Measurements from ENCODE around the gene ZNF547.

ZNF547 gene

DNA sequence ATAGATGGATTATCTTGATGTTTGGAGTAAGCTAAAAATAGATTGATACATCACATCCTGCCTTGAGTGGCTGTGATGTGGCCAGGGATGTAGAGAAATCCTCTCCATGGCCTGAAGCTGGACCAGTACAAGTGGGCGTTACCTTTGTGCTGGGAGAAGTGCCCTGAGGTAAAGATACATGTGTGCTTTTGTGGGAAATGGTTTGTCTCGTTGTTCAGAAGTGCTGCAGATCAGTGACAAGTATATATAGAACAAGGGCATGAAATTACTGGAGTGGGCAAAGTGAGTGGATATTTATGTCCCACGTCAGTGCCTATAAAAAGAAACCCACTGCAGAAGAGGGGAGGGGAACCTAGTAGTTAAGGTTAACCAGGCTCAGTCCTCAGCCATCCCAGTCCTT, 24.5 kb upstream of the ZNF547 start:
- Histone ChIP-seq H3K9ac (ENCODE audit: low read depth, low read length) (no peak overlapping the region), H3K36me3 (ENCODE audit: control insufficient read depth, insufficient read depth, low read length) (no peaks in the 10 kb centered on the region), H3K4me3 (ENCODE audit: low read depth, low read length) (no peak overlapping the region)

DNA sequence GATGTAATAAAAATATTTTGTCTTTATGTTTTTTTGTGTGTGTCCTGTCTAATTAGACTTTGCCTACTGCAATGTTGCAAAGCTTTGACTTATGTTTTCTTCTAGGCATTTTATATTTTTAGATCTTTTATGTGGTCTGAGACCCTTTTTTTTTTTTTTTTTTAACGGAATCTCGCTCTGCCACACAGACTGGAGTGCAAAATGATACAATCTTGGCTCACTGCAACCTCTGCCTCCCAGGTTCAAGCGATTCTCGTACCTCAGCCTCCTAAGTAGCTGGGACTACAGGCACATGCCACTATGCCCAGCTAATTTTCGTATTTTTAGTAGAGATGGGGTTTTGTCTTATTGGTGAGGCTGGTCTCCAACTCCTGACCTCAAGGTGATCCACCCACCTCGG, 20.8 kb upstream of the ZNF547 start:
- no peak overlapping the region for H3K27ac ChIP-seq (ENCODE audit: low read depth, low read length)
- H3K4me1 ChIP-seq (ENCODE audit: control insufficient read depth, insufficient read depth, low read length) = no peaks in the 10 kb centered on the region
- no peak overlapping the region for H3K9ac ChIP-seq (ENCODE audit: low read depth, low read length)
- no peaks in the 10 kb centered on the region for H3K27me3 ChIP-seq (ENCODE audit: control insufficient read depth, insufficient read depth, low read length)
- no peaks in the 10 kb centered on the region for H3K36me3 ChIP-seq (ENCODE audit: control insufficient read depth, insufficient read depth, low read length)
- no peaks in the 10 kb centered on the region for H3K9me3 ChIP-seq (ENCODE audit: control insufficient read depth, insufficient read depth, low read length)
- no peak overlapping the region for H3K4me3 ChIP-seq (ENCODE audit: low read depth, low read length)

More for the DNA sequence above, 24.5 kb upstream of the ZNF547 start:
- no peak overlapping the region for H3K27ac ChIP-seq (ENCODE audit: low read depth, low read length)
- no peaks in the 10 kb centered on the region for H3K9me3 ChIP-seq (ENCODE audit: control insufficient read depth, insufficient read depth, low read length)
- H3K4me1 ChIP-seq (ENCODE audit: control insufficient read depth, insufficient read depth, low read length) = no peaks in the 10 kb centered on the region
- no peaks in the 10 kb centered on the region for H3K27me3 ChIP-seq (ENCODE audit: control insufficient read depth, insufficient read depth, low read length)

DNA sequence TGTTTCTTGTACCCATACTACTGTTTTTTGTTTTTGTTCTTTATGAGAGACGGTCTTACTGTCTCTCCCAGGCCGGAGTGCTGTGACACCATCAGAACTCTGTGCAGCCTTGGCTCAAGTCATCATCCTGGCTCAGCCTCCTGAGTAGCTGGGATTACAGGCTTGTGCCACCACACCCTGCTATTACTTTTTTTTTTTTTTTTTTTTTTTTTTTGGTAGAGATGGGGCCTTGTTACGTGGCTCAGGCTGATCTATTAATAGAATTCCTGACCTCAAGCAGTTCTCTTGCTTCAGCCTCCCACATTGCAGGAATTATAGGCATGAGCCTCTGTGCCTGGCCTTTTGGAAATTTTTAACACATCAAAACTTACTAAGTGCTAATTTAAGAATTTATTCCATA, 15.2 kb upstream of the ZNF547 start:
- Histone ChIP-seq H3K4me1 (ENCODE audit: control insufficient read depth, insufficient read depth, low read length) (0 out of 2 replicates have a peak, but pooled peaks cover 2% of the 10 kb centered on the region), H3K27ac (ENCODE audit: low read depth, low read length) (no peak overlapping the region), H3K36me3 (ENCODE audit: control insufficient read depth, insufficient read depth, low read length) (0 out of 2 replicates have a peak, but pooled peaks cover 2% of the 10 kb centered on the region), H3K4me3 (ENCODE audit: low read depth, low read length) (no peak overlapping the region), H3K9me3 (ENCODE audit: control insufficient read depth, insufficient read depth, low read length) (no peaks in the 10 kb centered on the region), H3K27me3 (ENCODE audit: control insufficient read depth, insufficient read depth, low read length) (no peaks in the 10 kb centered on the region), H3K9ac (ENCODE audit: low read depth, low read length) (no peak overlapping the region)

DNA sequence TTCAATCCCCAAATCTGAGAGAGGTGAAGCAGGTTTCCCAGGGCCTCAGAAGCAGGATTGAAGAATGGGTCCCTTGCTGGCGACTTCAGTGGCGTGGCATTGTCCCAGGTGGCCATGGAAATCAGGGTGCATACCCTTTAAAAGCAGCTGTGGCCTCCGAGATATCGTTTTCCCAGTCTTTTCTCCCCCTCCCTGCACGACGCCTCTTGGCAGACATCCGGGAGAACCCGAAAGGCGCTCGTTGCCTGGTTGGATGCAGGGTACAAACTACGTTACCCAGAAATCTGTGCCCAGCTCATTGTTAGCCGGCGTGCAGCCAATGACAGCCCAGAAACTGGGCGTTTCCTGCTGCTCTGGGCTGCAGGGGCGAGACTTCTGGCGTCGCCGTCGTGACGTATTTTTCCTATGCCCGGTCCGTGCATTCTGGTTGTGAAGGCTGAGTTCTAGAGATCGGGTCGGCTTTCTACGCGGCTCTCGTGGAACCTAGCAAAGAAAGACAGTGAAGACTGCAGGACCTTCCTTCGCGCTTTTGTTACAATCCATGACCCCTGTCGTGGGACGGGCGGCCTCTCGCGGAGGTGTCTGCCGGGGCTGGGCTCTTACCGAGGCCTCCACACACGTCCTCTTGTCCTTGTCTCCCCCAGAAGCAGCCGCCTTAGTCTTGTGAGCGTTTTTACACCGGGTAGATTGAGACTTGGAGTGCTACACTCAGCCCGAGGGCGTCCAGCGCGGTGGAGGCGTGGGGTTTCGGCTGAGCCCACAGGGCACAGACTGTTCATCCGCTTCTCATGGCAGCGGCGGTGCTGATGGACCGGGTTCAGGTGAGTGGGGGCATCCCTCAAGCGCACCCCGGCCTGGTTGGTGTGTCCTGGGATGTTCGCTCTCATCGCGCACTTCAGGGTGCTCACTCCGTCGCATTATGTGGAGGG, 12.2 kb upstream of the ZNF547 start, which contains the start of gene ZNF304:
TSS of gene ZNF304 (plus strand) at position 395 of the 929 bp plus-strand sequence. CDS start at position 789, 394 bp downstream.
- H3K9ac ChIP-seq (ENCODE audit: low read depth, low read length) = peak within 1 kb of the TSS; percentile 81
- 0 out of 2 replicates have a peak, but pooled peaks cover 2% of the 10 kb centered on the region for H3K4me1 ChIP-seq (ENCODE audit: control insufficient read depth, insufficient read depth, low read length)
- H3K27ac ChIP-seq (ENCODE audit: low read depth, low read length) = peak within 1 kb of the TSS; percentile 51
- H3K9me3 ChIP-seq (ENCODE audit: control insufficient read depth, insufficient read depth, low read length) = no peaks in the 10 kb centered on the region
- H3K36me3 ChIP-seq (ENCODE audit: control insufficient read depth, insufficient read depth, low read length) = peaks cover 31% of the 10 kb centered on the region
- H3K27me3 ChIP-seq (ENCODE audit: control insufficient read depth, insufficient read depth, low read length) = no peaks in the 10 kb centered on the region
- H3K4me3 ChIP-seq (ENCODE audit: low read depth, low read length) = peak within 1 kb of the TSS; percentile 97

DNA sequence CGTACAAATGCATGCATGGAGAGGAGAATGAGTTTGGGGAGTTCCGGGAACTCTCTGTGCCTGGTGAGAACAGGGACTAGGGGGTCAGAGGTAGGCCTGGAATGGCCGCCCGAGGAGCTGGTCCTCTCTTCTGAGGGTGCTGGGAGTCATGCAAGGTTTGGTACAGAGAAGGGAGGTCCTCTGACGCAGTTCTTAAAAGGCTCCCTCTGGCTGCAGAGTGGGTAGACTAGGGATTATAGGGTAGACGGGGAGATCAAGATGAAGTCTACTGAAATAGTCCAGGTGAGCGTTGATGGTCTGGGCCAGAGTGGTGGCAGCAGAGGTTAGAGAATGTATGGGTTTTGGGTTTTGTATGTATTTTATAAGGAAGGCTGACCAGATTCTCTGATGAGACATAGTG, 11.5 kb upstream of the ZNF547 start:
- Histone ChIP-seq H3K9ac (ENCODE audit: low read depth, low read length) (peak overlapping the region; percentile 81; the same call in 1 of the 2 replicates), H3K4me3 (ENCODE audit: low read depth, low read length) (peak overlapping the region; percentile 97), H3K4me1 (ENCODE audit: control insufficient read depth, insufficient read depth, low read length) (0 out of 2 replicates have a peak, but pooled peaks cover 2% of the 10 kb centered on the region), H3K36me3 (ENCODE audit: control insufficient read depth, insufficient read depth, low read length) (peaks cover 38% of the 10 kb centered on the region), H3K27ac (ENCODE audit: low read depth, low read length) (no peak overlapping the region), H3K9me3 (ENCODE audit: control insufficient read depth, insufficient read depth, low read length) (no peaks in the 10 kb centered on the region), H3K27me3 (ENCODE audit: control insufficient read depth, insufficient read depth, low read length) (no peaks in the 10 kb centered on the region)

DNA sequence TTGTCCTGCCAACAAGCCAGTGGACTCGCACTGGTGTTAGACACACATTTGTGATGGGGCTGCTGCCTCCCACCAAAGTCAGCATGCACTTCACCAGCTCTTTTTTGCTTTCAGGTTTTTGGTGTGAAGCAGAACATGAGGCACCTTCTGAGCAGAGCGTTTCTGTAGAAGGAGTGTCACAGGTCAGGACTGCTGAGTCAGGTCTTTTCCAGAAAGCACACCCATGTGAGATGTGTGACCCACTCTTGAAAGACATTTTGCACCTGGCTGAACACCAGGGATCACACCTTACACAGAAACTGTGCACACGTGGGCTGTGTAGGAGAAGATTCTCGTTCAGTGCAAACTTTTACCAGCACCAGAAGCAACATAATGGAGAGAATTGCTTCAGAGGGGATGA, 7.4 kb upstream of the ZNF547 start:
- Histone ChIP-seq H3K4me3 (ENCODE audit: low read depth, low read length) (no peak overlapping the region), H3K27me3 (ENCODE audit: control insufficient read depth, insufficient read depth, low read length) (no peaks in the 10 kb centered on the region), H3K9me3 (ENCODE audit: control insufficient read depth, insufficient read depth, low read length) (no peaks in the 10 kb centered on the region), H3K4me1 (ENCODE audit: control insufficient read depth, insufficient read depth, low read length) (0 out of 2 replicates have a peak, but pooled peaks cover 2% of the 10 kb centered on the region), H3K36me3 (ENCODE audit: control insufficient read depth, insufficient read depth, low read length) (peaks cover 60% of the 10 kb centered on the region), H3K27ac (ENCODE audit: low read depth, low read length) (no peak overlapping the region), H3K9ac (ENCODE audit: low read depth, low read length) (no peak overlapping the region)

DNA sequence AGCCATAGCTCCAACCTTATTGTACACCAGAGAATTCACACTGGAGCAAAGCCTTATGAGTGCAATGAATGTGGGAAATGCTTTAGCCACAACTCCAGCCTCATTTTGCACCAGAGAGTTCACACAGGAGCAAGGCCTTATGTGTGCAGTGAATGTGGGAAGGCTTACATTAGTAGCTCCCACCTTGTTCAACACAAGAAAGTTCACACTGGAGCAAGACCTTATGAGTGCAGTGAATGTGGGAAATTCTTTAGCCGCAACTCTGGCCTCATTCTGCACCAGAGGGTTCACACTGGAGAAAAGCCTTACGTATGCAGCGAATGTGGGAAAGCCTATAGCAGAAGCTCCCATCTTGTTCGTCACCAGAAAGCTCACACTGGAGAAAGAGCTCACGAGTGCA, 5.9 kb upstream of the ZNF547 start:
- H3K9me3 ChIP-seq (ENCODE audit: control insufficient read depth, insufficient read depth, low read length) = no peaks in the 10 kb centered on the region
- no peak overlapping the region for H3K9ac ChIP-seq (ENCODE audit: low read depth, low read length)
- no peak overlapping the region for H3K4me3 ChIP-seq (ENCODE audit: low read depth, low read length)
- H3K4me1 ChIP-seq (ENCODE audit: control insufficient read depth, insufficient read depth, low read length) = 0 out of 2 replicates have a peak, but pooled peaks cover under 1% of the 10 kb centered on the region
- H3K36me3 ChIP-seq (ENCODE audit: control insufficient read depth, insufficient read depth, low read length) = peaks cover 60% of the 10 kb centered on the region
- H3K27ac ChIP-seq (ENCODE audit: low read depth, low read length) = no peak overlapping the region
- no peaks in the 10 kb centered on the region for H3K27me3 ChIP-seq (ENCODE audit: control insufficient read depth, insufficient read depth, low read length)

DNA sequence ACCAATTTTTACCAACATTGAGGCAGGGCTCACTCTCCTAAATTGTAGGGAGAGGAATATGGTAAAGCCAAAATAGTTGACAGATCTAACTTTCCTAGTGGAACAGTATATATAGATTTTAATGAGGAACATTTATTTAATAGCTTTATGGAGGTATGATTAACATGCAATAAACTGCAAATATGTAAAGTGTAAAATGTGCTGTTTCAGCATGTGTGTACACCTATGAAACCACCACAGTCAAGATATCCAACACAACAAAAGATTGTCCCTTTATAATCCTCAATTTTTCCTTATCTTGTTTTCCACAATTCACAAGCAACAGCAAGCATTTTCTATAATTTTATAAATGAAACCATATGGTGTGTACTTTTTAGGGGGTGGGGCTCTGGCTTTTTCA, 4.1 kb upstream of the ZNF547 start:
- H3K4me3 ChIP-seq (ENCODE audit: low read depth, low read length) = no peak overlapping the region
- peaks cover 48% of the 10 kb centered on the region for H3K36me3 ChIP-seq (ENCODE audit: control insufficient read depth, insufficient read depth, low read length)
- H3K9ac ChIP-seq (ENCODE audit: low read depth, low read length) = no peak overlapping the region
- H3K27me3 ChIP-seq (ENCODE audit: control insufficient read depth, insufficient read depth, low read length) = no peaks in the 10 kb centered on the region
- no peaks in the 10 kb centered on the region for H3K9me3 ChIP-seq (ENCODE audit: control insufficient read depth, insufficient read depth, low read length)
- no peak overlapping the region for H3K27ac ChIP-seq (ENCODE audit: low read depth, low read length)
- H3K4me1 ChIP-seq (ENCODE audit: control insufficient read depth, insufficient read depth, low read length) = 0 out of 2 replicates have a peak, but pooled peaks cover 8% of the 10 kb centered on the region

DNA sequence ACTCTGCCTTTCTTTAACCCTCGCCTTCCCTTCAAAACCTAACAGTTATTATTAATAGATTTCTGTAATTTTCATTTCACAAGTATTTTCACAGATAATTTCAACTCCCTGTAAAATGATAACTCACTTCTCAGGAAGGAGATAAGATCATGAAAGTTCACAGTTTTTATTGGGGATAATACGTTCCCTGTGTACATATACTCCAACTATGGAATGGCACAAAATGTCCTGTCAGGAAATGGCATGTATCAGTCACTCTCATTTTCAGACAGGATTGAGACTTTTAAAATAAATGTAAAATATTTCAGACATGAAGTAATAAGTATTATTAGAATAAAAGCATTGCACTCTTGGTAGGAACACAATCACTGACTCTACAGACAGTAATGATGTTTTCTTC, 932 bp upstream of the ZNF547 start:
- Histone ChIP-seq H3K9me3 (ENCODE audit: control insufficient read depth, insufficient read depth, low read length) (no peaks in the 10 kb centered on the region), H3K9ac (ENCODE audit: low read depth, low read length) (peak overlapping the region; percentile 64; the same call in 1 of the 2 replicates), H3K36me3 (ENCODE audit: control insufficient read depth, insufficient read depth, low read length) (peaks cover 17% of the 10 kb centered on the region), H3K4me3 (ENCODE audit: low read depth, low read length) (peak overlapping the region; percentile 63), H3K27me3 (ENCODE audit: control insufficient read depth, insufficient read depth, low read length) (no peaks in the 10 kb centered on the region), H3K27ac (ENCODE audit: low read depth, low read length) (peak overlapping the region; percentile 75), H3K4me1 (ENCODE audit: control insufficient read depth, insufficient read depth, low read length) (0 out of 2 replicates have a peak, but pooled peaks cover 8% of the 10 kb centered on the region)

DNA sequence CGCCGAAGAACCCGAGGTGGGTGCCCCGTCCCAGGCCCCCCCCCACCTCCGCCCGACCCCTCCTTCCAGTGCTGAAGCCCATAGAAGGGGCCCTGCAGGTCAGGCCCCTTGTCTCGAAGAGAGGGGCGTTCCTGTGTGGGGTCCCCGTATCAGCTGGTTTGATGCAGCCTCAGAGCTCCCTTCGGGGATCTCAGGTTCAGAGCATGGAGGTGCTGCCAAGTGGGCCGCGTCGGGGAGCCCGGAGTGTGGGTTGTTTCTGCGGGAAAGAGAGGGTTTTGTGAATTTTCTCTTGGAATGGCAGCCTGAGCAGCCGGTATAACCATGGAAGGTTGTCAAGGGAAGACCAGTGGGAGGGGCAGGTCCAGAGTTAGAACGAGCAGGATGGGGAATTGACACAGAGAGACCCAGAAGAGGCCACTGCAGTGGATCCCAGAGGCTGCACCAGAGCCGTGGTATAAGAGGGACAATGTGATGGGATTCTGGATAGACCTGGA, 384 bp downstream of the ZNF547 start:
- Histone ChIP-seq H3K27ac (ENCODE audit: low read depth, low read length) (peak overlapping the region; percentile 46), H3K9me3 (ENCODE audit: control insufficient read depth, insufficient read depth, low read length) (no peaks in the 10 kb centered on the region), H3K4me3 (ENCODE audit: low read depth, low read length) (peak overlapping the region; percentile 84), H3K36me3 (ENCODE audit: control insufficient read depth, insufficient read depth, low read length) (peaks cover 5% of the 10 kb centered on the region; the same call in 1 of the 2 replicates), H3K4me1 (ENCODE audit: control insufficient read depth, insufficient read depth, low read length) (0 out of 2 replicates have a peak, but pooled peaks cover 8% of the 10 kb centered on the region), H3K27me3 (ENCODE audit: control insufficient read depth, insufficient read depth, low read length) (no peaks in the 10 kb centered on the region), H3K9ac (ENCODE audit: low read depth, low read length) (0 out of 2 replicates have a peak overlapping the region, but pooled peaks have one; percentile 31)

DNA sequence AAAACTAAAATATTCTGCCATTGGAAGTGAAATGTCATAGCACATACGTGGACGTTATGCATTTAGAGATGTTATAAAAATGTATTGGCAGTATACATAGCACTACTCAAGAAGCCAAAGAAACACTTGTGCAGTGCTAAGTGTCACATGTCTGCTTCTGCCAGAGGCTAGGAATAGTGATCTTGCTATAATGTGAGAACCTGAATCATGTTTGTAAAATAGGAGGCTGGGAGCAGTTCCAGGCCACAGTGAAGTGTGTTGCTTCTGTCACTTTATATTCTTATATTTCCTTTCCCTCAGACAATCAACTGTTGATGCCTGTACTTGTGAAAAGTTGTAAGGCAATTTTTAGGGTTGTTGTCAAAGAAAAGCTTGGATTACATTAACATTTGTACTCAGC, 3.4 kb downstream of the ZNF547 start:
- no peaks in the 10 kb centered on the region for H3K9me3 ChIP-seq (ENCODE audit: control insufficient read depth, insufficient read depth, low read length)
- no peaks in the 10 kb centered on the region for H3K27me3 ChIP-seq (ENCODE audit: control insufficient read depth, insufficient read depth, low read length)
- H3K27ac ChIP-seq (ENCODE audit: low read depth, low read length) = no peak overlapping the region
- H3K4me1 ChIP-seq (ENCODE audit: control insufficient read depth, insufficient read depth, low read length) = 0 out of 2 replicates have a peak, but pooled peaks cover 8% of the 10 kb centered on the region
- 0 out of 2 replicates have a peak, but pooled peaks cover under 1% of the 10 kb centered on the region for H3K36me3 ChIP-seq (ENCODE audit: control insufficient read depth, insufficient read depth, low read length)
- no peak overlapping the region for H3K9ac ChIP-seq (ENCODE audit: low read depth, low read length)
- H3K4me3 ChIP-seq (ENCODE audit: low read depth, low read length) = no peak overlapping the region

Data from HUES48 (cell line).